H1 (cell line): ENCODE data around the gene FRMD4A. TPM values are rescaled to one million over a fixed set of nuclear protein-coding genes. Genes with fewer than 3 reads are reported as not detected.
A peak's percentile ranks its signal among the peaks of the same experiment; 100 is the strongest.

Experiments used
- CTCF ChIA-PET: fragments of 300-600 bp; sonication (Branson Sonifier 250); formaldehyde crosslinking; loops from one replicate; lab custom pipeline; 2021; ENCODE audit not compliant: partially characterized antibody; lab: Charles Lee
- POLR2A ChIA-PET: fragments of 300-600 bp; sonication (Branson Sonifier 250); formaldehyde crosslinking; loops from one replicate; lab custom pipeline; 2021; ENCODE audit warnings: inconsistent platforms; ENCODE audit not compliant: partially characterized antibody; lab: Charles Lee
- DNase-seq, 2 experiments: peaks; one replicate each; pipeline versions ENCODE4 v3.0.0 to v3.0.0-alpha.2; 2010 to 2022; ENCODE audit warnings: low spot score in 2 of 2, low read depth in 1 of 2, mixed read lengths in 1 of 2
- FAIRE-seq: peaks from 2 replicates; lab custom pipeline; 2011; peaks lifted over from hg19 to GRCh38; lab: Jason Lieb, UNC
- H2AFZ ChIP-seq: 2 replicates; pipeline ENCODE4 v1.8.1; 2012; ENCODE audit warnings: low read length, inconsistent platforms
- H2AK5ac ChIP-seq: 2 replicates; pipeline ENCODE4 v1.6.1; 2013; ENCODE audit warnings: low read depth, low read length
- H2BK120ac ChIP-seq: replicated peaks from 2 replicates; pipeline ENCODE3; 2013; ENCODE audit warnings: low read depth, low read length, inconsistent platforms
- H2BK12ac ChIP-seq: 2 replicates; pipeline ENCODE4 v1.6.1; 2013; ENCODE audit warnings: low read depth, low read length
- H2BK15ac ChIP-seq: 2 replicates; pipeline ENCODE4 v1.6.1; 2013; ENCODE audit warnings: low read length
- H2BK20ac ChIP-seq: 2 replicates; pipeline ENCODE4 v1.6.1; 2013; ENCODE audit warnings: low read length
- H2BK5ac ChIP-seq: 2 replicates; pipeline ENCODE4 v1.6.1; 2013; ENCODE audit warnings: low read depth, low read length
- H3K14ac ChIP-seq: 2 replicates; pipeline ENCODE4 v1.6.1; 2013; ENCODE audit warnings: inconsistent platforms; ENCODE audit not compliant: insufficient read length
- H3K18ac ChIP-seq: 2 replicates; pipeline ENCODE4 v1.6.1; 2013; ENCODE audit warnings: low read length; ENCODE audit errors: extremely low read depth
- H3K23ac ChIP-seq: 2 replicates; pipeline ENCODE4 v1.6.1; 2013; ENCODE audit warnings: inconsistent platforms; ENCODE audit not compliant: insufficient read length
- H3K23me2 ChIP-seq: 2 replicates; pipeline ENCODE4 v1.6.1; 2013; ENCODE audit warnings: low read depth, low read length
- H3K27ac ChIP-seq: 2 replicates; pipeline ENCODE4 v1.6.1; 2011; ENCODE audit warnings: low read depth, low read length, inconsistent platforms
- H3K27me3 ChIP-seq, 4 experiments: replicated peaks in 1 of 4; 1 replicate in 1 of 4; 2 replicates in 3 of 4; pipeline versions ENCODE4 v1.6.1 to v1.8.1; 2011 to 2013; ENCODE audit warnings: low read length in 3 of 4, mild to moderate bottlenecking in 3 of 4, inconsistent platforms in 2 of 4, mixed read lengths in 2 of 4, moderate library complexity in 1 of 4; ENCODE audit not compliant: control insufficient read depth in 3 of 4, insufficient read depth in 3 of 4; ENCODE audit errors: extremely low read depth in 1 of 4
- H3K36me3 ChIP-seq, 4 experiments: 2 replicates each; pipeline versions ENCODE4 v1.6.1 to v1.8.1; 2011 to 2013; ENCODE audit warnings: mild to moderate bottlenecking in 4 of 4, low read length in 3 of 4, moderate library complexity in 2 of 4, control low read depth in 1 of 4, inconsistent platforms in 1 of 4; ENCODE audit not compliant: insufficient read depth in 4 of 4, control insufficient read depth in 2 of 4
- H3K4ac ChIP-seq: replicated peaks from 2 replicates; pipeline ENCODE3; 2013; ENCODE audit warnings: low read length, low read depth, mixed read lengths, inconsistent platforms; ENCODE audit not compliant: insufficient read length
- H3K4me1 ChIP-seq, 4 experiments: replicated peaks in 1 of 4; 1 replicate in 1 of 4; 2 replicates in 3 of 4; pipeline versions ENCODE4 v1.6.1 to v1.8.1; 2011 to 2013; ENCODE audit warnings: low read length in 3 of 4, inconsistent platforms in 2 of 4, mixed read lengths in 1 of 4; ENCODE audit not compliant: insufficient read depth in 4 of 4, control insufficient read depth in 3 of 4
- H3K4me2 ChIP-seq, 2 experiments: 2 replicates each; pipeline versions ENCODE4 v1.6.1 to v1.8.1; 2011 to 2013; ENCODE audit warnings: low read depth in 2 of 2, low read length in 2 of 2, control low read depth in 1 of 2, inconsistent platforms in 1 of 2, mild to moderate bottlenecking in 1 of 2; ENCODE audit not compliant: insufficient read depth in 1 of 2
- H3K4me3 ChIP-seq, 4 experiments: fragments of 200-600, 300-600 bp in 1 of 4; sonication (generic), shearing (Covaris generic), sonication (Bioruptor Twin) in 1 of 4; 2 replicates each; pipeline versions ENCODE4 v1.5.1 to v1.8.1; 2011 to 2016; ENCODE audit warnings: low read length in 4 of 4, low read depth in 3 of 4, control low read depth in 2 of 4, inconsistent platforms in 2 of 4, mild to moderate bottlenecking in 2 of 4, mixed read lengths in 1 of 4, moderate library complexity in 1 of 4; ENCODE audit not compliant: insufficient read depth in 2 of 4; ENCODE audit errors: extremely low read depth in 1 of 4
- H3K56ac ChIP-seq: replicated peaks from 2 replicates; pipeline ENCODE3; 2013; ENCODE audit warnings: low read depth, mild to moderate bottlenecking, mixed read lengths, low read length, inconsistent platforms; ENCODE audit not compliant: insufficient read length
- H3K79me1 ChIP-seq: 2 replicates; pipeline ENCODE4 v1.6.1; 2013; ENCODE audit warnings: low read depth, low read length, control low read depth
- H3K79me2 ChIP-seq, 2 experiments: 2 replicates each; pipeline versions ENCODE4 v1.6.1 to v1.8.1; 2012 to 2013; ENCODE audit warnings: low read length in 2 of 2, mild to moderate bottlenecking in 2 of 2, inconsistent platforms in 1 of 2; ENCODE audit not compliant: insufficient read depth in 2 of 2, control insufficient read depth in 1 of 2
- H3K9ac ChIP-seq, 4 experiments: replicated peaks in 1 of 4; 1 replicate in 1 of 4; 2 replicates in 3 of 4; pipeline versions ENCODE4 v1.6.1 to v1.8.1; 2011 to 2013; ENCODE audit warnings: low read depth in 3 of 4, low read length in 3 of 4, control low read depth in 2 of 4, mild to moderate bottlenecking in 2 of 4, moderate library complexity in 2 of 4, inconsistent platforms in 1 of 4; ENCODE audit errors: extremely low read depth in 1 of 4
- H3K9me3 ChIP-seq, 2 experiments: 2 replicates each; pipeline versions ENCODE4 v1.6.1 to v1.8.1; 2012 to 2013; ENCODE audit warnings: mild to moderate bottlenecking in 2 of 2, moderate library complexity in 2 of 2, control low read depth in 1 of 2, inconsistent platforms in 1 of 2, low read depth in 1 of 2, low read length in 1 of 2, mixed read lengths in 1 of 2; ENCODE audit not compliant: insufficient read depth in 2 of 2
- H4K20me1 ChIP-seq, 2 experiments: replicated peaks in 1 of 2; 2 replicates each; pipeline versions ENCODE3 to v1.8.1; 2011 to 2013; ENCODE audit warnings: inconsistent platforms in 2 of 2, low read length in 2 of 2, mild to moderate bottlenecking in 1 of 2; ENCODE audit not compliant: insufficient read depth in 2 of 2, control insufficient read depth in 1 of 2
- H4K5ac ChIP-seq: 2 replicates; pipeline ENCODE4 v1.6.1; 2013; ENCODE audit warnings: low read length, low read depth, mixed read lengths, inconsistent platforms; ENCODE audit not compliant: insufficient read length
- H4K8ac ChIP-seq: 2 replicates; pipeline ENCODE4 v1.8.0; 2013; ENCODE audit warnings: mild to moderate bottlenecking, moderate library complexity, low read length, inconsistent platforms; ENCODE audit not compliant: insufficient read depth; ENCODE audit errors: extremely low read depth
- H4K91ac ChIP-seq: replicated peaks from 2 replicates; pipeline ENCODE3; 2013; ENCODE audit warnings: low read length, mixed read lengths, inconsistent platforms; ENCODE audit not compliant: insufficient read length
- CBX8 ChIP-seq: fragments of 300-800, 300-1000 bp; sonication (generic); IDR thresholded peaks from 2 replicates; pipeline ENCODE4 v1.7.1; 2016; ENCODE audit warnings: low read depth, low read length, borderline replicate concordance
- EZH2 ChIP-seq: fragments of 200-600 bp; sonication (generic); IDR thresholded peaks from 2 replicates; pipeline ENCODE4 v1.7.1; 2012; ENCODE audit warnings: low read depth, mild to moderate bottlenecking, moderate library complexity, low read length, inconsistent platforms; ENCODE audit not compliant: severe bottlenecking
- GABPA ChIP-seq: IDR thresholded peaks from 2 replicates; pipeline ENCODE4 v1.6.1; 2011; ENCODE audit warnings: mild to moderate bottlenecking, low read length, moderate library complexity, borderline replicate concordance; ENCODE audit not compliant: insufficient read depth
- GTF2F1 ChIP-seq: IDR thresholded peaks from 2 replicates; pipeline ENCODE4 v1.6.1; 2012; ENCODE audit warnings: low read depth, low read length, improper control_type of control experiment, borderline replicate concordance
- JUND ChIP-seq: IDR thresholded peaks from 2 replicates; pipeline ENCODE4 v1.6.1; 2011; ENCODE audit warnings: mild to moderate bottlenecking, improper control_type of control experiment, low read length
- KDM1A ChIP-seq: fragments of 200-600, 300-600 bp; sonication (generic); IDR thresholded peaks from 2 replicates; pipeline ENCODE4 v1.7.1; 2016; ENCODE audit warnings: mild to moderate bottlenecking, low read length, borderline replicate concordance
- PHF8 ChIP-seq: fragments of 200-600 bp; sonication (generic); conservative IDR thresholded peaks from 2 replicates; pipeline ENCODE4 v1.7.1; 2012; ENCODE audit warnings: low read depth, mild to moderate bottlenecking, inconsistent platforms, low read length, moderate library complexity
- POU5F1 ChIP-seq: IDR thresholded peaks from 2 replicates; pipeline ENCODE4 v1.6.1; 2011; ENCODE audit warnings: low read depth, mild to moderate bottlenecking, low read length, moderate library complexity
- SIX5 ChIP-seq: IDR thresholded peaks from 2 replicates; pipeline ENCODE4 v1.6.1; 2011; ENCODE audit warnings: mild to moderate bottlenecking, low read depth, low read length
- TAF7 ChIP-seq: optimal IDR thresholded peaks from 2 replicates; pipeline ENCODE3; 2011; ENCODE audit warnings: low read depth, mild to moderate bottlenecking, inconsistent platforms, low read length, moderate library complexity, borderline replicate concordance
- WGBS, 2 experiments: shearing (Covaris generic) in 1 of 2; methylation state at CpG; one replicate each; pipeline versions ENCODE4 v1.1.6 to v1.1.7; 2013 to 2015; ENCODE audit warnings: low lambda C conversion rate in 2 of 2, mixed read lengths in 2 of 2, inconsistent platforms in 1 of 2, low coverage in 1 of 2, missing lambda C conversion rate in 1 of 2; ENCODE audit not compliant: insufficient replicate concordance in 2 of 2, insufficient coverage in 1 of 2, insufficient read length in 1 of 2; ENCODE audit errors: extremely low coverage in 1 of 2, missing lambda C conversion rate in 1 of 2; 5-methylcytosine and 5-hydroxymethylcytosine counted together
- polyA plus RNA-seq, 7 experiments: library from polyadenylated mRNA; depleted of rRNA in 3 of 7; stranded (reverse) in 5 of 7; unstranded in 2 of 7; fragments of >200 nt in 5 of 7; fragments of 200-250 nt in 2 of 7; gene quantifications; 1 replicate in 5 of 7; 2 replicates in 1 of 7; 4 replicates in 1 of 7; pipeline versions ENCODE4 v1.2.1 to v1.2.3, GENCODE V29; 2011 to 2013; ENCODE audit warnings: missing spikeins in 2 of 7, mixed read lengths in 2 of 7
- total RNA-seq: library from RNA; stranded (reverse); fragmentation: NEBNext Ultra II Directional; extraction: Animal tissue kit (Norgen Biotek cat#: 25700); gene quantifications from 2 replicates; pipeline ENCODE4 v1.2.1, GENCODE V29; 2021
- TF ChIP-seq, protein P1 (sequence below): IDR thresholded peaks from 2 replicates; pipeline ENCODE4 v1.6.1; 2011; ENCODE audit warnings: low read length, improper control_type of control experiment

FRMD4A gene
- total and polyA plus RNA-seq, 2 of the 8 experiments (the other 6 are each of a cell fraction or from before 2014, with no cell fraction given) = 38.6 to 39.6 TPM

- Histone ChIP-seq H2AFZ (no peak overlapping the region), H3K27me3 (no peaks in the 10 kb centered on the region), H3K27ac (no peak overlapping the region), H2AK5ac (no peak overlapping the region), H3K23me2 (no peaks in the 10 kb centered on the region), H3K56ac (no peak overlapping the region), H3K14ac (no peak overlapping the region), H3K36me3 (peaks cover 6 to 38% (median 15%) of the 10 kb centered on the region in 4 experiments; a peak in 6 of 8 replicates), H2BK15ac (no peak overlapping the region), H4K91ac (peak overlapping the region; percentile 12), H3K23ac (no peak overlapping the region), H4K8ac (peak overlapping the region; percentile 78; the same call in 1 of the 2 replicates), H3K79me1 (no peaks in the 10 kb centered on the region), H2BK120ac (no peak overlapping the region), H3K9me3 (no peaks in the 10 kb centered on the region), H4K5ac (no peak overlapping the region), H2BK12ac (no peak overlapping the region), H3K4me3 (no peak overlapping the region), H3K4ac (no peak overlapping the region), H4K20me1 (no peaks in the 10 kb centered on the region), H2BK20ac (no peak overlapping the region), H2BK5ac (no peak overlapping the region), H3K79me2 (no peaks in the 10 kb centered on the region), H3K4me1 (no peaks in the 10 kb centered on the region; a peak in 1 of 7 replicates), H3K18ac (no peak overlapping the region), H3K4me2 (no peak overlapping the region), H3K9ac (no peak overlapping the region)
- ChIA-PET CTCF (interaction anchor here (1.1 to 1.4 kb wide), 3 partner anchors 41 to 43 kb away, joined by 3 to 4 read pairs (median 3); no protein-coding TSS in a partner anchor), POLR2A (interaction anchor here (1.0 to 1.1 kb wide), 3 partner anchors 10 to 16 kb away, joined by 3 to 4 read pairs (median 3); no protein-coding TSS in a partner anchor)
- DNase-seq (no peak), FAIRE-seq (no peak)
- 93% methylated on average over 27 of the region's 68 CpGs; no CpG with 5 or more reads in 1 of the 2 experiments for WGBS, 2 experiments
- TF ChIP-seq POU5F1 (no peak), TAF7 (no peak), JUND (no peak), KDM1A (no peak), EZH2 (no peak), GTF2F1 (no peak), SIX5 (no peak), CBX8 (no peak), GABPA (no peak), PHF8 (no peak)
- TF ChIP-seq, protein P1, sequence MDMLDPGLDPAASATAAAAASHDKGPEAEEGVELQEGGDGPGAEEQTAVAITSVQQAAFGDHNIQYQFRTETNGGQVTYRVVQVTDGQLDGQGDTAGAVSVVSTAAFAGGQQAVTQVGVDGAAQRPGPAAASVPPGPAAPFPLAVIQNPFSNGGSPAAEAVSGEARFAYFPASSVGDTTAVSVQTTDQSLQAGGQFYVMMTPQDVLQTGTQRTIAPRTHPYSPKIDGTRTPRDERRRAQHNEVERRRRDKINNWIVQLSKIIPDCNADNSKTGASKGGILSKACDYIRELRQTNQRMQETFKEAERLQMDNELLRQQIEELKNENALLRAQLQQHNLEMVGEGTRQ = no peak
Observed at GRCh38 chr10:13656337-13657100, 674.2 kb downstream of the FRMD4A start.
